Right kidney (tissue), 1 donor: ENCODE measurements around the gene GRHPR.
"Not testable (repeated sequence)": the region's sequence is repeated elsewhere in the genome, so short reads cannot be mapped to it uniquely, and the experiment has no call there.

Source experiments
- DNase-seq: peaks from one replicate; pipeline ENCODE4 v3.0.0-alpha.2; 2016

Gene GRHPR

DNA sequence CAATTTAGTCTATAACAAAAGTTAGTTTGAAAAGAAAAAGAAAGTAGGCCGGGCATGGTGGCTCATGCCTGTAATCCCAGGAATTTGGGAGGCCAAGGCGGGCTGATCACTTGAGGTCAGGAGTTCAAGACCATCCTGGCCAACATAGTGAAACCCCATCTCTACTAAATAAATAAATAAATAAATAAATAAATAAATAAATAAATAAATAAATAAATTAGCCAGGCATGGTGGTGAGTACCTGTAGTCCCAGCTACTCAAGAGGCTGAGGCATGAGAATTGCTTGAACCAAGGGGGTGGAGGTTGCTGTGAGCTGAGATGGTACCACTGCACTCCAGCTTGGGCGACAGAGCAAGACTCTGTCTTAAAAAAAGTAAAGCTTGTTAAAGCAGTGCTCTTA lies 24.5 kb upstream of the GRHPR start:
- DNase-seq: not testable (repeated sequence)

DNA sequence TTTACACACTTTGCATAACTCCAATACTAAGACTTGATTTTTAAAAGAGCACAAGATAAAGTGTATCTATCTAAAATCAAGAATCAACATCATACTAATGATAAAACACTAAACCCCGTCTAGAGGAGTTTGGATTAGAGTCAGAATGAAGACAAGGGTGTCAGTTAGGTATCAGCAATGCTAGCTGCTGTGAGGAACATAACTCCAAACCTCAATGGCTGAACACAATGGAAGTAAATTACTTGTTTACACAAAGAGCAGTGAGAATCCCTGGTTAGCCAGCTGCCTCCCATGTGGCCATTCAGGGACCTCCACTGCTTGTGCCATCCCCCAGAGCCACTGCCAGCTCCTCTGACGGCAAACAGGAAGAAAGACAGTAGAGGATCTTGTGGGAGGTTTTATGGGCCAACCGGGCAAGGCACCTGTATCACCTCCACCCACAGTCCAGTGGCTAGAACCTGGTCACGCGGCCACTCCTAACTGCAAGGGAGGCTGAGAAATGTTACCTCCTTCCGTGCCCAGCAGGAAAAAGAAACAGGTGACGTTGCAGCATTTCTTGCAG lies 24.0 kb upstream of the GRHPR start:
- DNase-seq: no peak

DNA sequence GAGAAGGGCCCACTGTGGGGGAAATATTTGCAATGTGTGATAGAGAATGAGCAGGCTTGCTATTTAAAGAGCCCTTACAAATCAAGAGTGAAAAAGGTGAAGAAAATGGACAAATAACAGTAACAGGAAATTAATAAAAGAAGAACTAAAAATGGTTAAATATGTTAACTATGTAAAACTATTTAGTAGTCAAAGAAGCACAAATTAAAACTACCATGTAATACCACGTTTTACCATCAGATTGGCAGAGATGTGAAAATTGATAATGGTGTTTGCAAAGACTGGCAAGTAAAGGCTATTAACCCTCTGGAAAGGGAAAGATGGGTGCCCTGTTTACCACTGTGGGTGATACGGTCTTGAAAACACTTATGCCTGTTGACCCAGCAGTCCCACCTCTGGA lies 23.2 kb upstream of the GRHPR start:
- no peak for DNase-seq

DNA sequence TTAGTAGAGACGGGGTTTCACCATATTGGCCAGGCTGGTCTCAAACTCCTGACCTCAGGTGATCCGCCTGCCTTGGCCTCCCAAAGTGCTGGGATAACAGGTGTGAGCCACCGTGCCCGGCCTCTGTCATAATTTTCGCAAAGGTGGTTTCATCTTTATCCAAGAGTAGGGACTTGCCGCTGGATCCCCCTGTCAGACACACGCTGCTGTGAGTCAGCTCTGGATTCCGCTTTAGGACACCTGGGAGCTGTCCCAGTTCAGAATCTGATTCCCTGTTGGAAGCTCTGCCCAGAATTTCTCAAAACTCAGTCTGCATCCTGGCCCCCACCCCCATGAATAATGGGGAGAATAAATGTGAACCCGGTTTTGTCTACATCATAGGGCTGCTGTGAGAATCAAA lies 17.9 kb upstream of the GRHPR start:
- no peak for DNase-seq

DNA sequence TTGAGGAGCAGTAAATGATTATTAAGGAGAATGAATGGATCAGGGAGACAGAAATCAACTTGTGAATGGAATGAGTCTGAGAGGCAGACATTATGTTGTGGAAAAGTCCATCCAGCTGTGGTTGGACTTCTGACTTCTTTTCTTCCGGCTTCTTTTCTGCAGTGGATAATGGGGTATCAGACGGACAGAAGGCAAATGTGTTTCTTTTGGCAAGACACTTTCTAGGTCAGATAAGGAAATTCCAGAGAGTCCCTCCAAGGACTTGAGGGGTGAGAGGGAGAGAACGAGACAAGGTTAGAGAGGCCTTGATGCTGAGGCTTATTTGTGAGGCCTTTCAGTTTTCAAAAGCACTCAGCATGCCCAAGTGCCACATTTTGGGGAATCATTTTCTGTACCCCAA lies 17.1 kb upstream of the GRHPR start:
- DNase-seq: no peak

DNA sequence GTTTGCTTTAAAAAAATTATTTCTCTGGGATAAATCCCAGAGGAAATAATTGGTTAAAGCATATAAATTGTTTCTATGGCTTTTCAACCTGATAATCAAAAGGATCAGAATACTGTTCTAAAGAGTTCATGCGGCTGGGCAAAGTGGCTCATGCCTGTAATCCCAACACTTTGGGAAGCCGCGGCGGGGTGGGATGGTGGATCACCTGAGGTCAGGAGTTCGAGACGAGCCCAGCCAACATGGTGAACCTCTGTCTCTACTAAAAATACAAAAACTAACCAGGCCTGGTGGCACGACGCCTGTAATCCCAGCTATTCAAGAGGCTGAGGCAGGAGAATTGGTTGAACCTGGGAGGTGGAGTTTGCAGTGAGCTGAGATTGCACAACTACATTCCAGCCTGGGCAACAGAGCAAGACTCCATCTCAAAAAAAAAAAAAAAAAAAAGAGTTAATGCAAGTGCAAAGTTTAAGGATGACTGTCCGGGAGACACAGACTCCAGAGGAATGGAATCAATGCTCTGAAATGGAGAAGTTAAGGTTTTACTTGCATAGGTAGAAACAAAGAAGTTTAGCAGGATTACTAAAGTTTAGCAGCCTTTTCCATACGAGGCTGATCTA lies 16.6 kb upstream of the GRHPR start:
- no peak for DNase-seq

DNA sequence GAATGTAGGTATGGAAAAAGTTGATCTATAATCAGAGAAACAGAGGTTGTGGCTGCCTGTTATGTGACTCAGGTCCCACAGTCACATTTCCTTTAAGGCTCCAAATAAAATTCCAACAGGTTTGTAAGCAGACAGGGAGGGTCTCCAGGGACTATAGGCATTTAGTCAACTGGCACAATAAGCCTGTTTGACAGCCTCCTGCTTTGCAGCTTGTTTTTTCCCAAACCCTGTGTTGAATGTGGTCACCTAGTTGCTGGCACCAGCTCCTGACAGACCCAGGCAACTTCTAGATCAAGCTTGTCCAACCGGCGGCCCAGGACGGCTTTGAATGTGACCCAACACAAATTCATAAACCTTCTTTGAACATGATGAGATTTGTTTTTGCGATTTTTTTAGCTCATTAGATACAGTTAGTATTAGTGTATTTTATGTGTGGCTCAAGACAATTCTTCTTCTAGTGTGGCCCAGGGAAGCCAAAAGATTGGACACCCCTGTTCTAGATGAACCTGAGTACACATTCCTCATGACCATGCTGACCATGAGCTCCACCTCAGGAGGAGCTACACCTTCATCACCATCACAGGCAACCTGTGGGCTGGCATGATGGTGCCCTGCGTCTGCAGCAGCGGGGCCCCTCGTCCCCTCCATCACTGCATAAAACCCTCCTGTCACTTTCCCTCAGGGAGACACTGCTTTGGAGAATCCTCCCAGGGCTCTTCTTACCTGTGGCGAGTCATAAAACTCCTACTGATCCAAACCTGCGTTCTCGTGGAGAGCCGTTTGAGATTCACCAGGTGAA lies 15.7 kb upstream of the GRHPR start:
- DNase-seq: no peak

DNA sequence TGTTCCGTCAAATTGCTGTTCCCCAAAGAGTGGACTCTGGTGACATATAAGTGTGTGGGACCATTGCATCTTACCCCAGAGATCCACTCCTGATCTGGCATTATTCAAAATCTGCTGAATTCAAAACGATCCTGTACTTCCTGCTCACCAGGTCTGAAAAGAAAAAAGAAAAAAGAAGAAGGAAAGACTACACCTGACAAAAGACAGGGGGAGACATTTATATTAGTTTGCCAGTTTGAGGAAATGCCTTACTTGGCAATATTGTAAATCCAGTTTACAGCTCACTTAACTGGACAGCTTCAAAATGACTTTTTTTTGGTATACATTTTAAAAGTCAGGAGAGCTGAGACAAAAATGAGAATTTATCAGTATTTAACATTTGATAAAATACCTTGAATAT lies 15.0 kb upstream of the GRHPR start:
- DNase-seq: no peak

DNA sequence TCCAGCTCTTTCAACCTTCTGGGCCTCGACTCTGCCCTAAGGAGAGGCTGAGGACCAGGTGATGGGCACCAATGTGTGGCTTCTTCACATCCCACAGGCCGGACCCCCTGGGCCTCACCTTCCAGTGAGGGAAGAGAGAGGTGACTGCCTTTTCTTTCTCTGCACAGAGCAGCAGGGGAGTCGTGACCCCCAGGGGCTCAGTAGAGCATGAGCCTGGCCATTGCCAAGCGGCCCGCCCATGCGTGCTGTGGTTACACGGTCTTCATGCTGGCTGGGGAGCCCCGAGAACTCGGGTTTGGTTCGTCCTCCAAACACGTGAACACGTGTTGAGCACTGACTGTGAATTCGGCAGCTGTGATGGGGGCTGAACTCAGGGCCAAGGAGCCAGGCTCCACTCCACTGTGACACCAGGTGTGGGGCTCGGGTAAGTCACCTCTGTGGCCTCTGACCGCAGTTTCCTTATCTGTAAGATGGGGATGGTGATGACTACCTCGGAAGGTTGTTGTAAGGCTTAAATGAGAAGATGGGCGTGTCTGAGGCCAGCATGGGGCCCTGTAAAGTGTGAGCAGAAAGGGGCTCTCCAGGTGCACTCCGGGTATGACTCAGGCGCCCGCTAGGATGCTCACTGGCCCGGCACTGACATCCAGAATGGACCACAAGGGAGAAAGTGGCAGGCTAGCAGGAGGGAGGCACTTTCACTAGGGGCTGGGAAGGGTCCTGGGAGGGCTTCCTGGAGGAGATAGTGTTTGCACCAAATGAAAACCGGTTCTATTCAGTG lies 13.4 kb upstream of the GRHPR start:
- DNase-seq: no peak

DNA sequence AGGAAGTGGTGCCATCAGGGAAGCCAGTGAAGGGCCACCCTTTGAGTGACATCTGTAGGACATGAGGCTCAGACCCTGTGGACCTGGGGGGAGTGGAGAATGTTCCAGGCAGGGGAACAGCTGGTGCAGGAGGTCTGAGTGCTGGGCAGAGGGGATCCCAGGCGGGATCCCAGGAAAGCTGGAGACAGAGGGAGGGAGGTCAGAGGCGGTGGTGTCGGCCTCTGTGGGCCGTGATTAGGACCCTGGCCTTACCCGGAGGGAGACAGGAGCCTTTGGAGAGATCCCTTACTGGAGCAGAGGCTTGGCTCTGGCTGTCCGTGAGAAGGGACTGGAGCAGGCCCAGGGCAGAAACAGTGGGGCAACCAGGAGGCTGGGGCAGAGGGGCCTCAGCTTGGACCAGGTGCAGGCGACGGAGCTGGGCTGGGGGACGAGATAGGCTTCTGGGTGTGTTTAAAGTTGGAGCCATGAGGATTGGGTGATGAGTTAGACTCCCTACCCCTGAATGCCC lies 12.1 kb upstream of the GRHPR start:
- no peak for DNase-seq

DNA sequence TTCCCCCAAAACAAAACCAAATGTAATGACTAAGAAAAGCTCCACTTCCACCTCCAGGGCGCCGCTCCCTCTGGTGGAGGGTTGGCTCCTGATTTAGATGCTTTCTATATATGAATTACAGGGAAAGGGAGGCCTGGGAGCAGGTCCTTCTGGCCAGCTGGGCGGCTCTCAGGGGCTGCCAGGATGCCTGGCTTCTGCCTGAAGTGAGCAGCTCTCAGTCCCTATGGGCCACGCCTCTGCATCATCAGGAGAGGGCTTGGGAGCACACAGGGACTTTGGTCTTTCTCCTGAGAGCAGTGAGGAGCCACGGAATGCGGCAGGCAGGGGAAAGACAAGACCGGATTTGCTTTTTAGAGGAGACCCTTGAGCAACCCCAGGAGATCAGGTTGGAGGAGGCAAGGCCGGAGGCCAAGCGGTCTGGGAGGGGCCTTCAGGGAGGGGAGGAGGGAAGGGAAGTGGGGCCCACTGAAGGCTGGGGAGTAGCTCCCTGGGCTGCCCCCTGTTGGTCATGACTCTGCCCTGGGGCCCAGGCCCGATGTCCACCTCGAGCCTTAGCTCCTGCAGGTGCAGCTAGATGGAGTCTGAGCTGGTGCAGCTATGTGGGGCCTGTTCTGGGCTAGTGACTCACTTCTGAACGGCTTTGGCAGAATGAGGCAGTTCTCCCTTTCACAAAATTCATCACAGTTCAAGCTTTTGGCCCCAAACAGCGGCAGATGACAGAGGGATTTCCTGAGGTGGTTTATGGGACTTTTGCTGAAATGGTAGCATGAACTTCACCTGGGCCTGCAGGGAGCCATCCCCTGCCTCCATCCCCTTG lies 11.3 kb upstream of the GRHPR start:
- DNase-seq: no peak

DNA sequence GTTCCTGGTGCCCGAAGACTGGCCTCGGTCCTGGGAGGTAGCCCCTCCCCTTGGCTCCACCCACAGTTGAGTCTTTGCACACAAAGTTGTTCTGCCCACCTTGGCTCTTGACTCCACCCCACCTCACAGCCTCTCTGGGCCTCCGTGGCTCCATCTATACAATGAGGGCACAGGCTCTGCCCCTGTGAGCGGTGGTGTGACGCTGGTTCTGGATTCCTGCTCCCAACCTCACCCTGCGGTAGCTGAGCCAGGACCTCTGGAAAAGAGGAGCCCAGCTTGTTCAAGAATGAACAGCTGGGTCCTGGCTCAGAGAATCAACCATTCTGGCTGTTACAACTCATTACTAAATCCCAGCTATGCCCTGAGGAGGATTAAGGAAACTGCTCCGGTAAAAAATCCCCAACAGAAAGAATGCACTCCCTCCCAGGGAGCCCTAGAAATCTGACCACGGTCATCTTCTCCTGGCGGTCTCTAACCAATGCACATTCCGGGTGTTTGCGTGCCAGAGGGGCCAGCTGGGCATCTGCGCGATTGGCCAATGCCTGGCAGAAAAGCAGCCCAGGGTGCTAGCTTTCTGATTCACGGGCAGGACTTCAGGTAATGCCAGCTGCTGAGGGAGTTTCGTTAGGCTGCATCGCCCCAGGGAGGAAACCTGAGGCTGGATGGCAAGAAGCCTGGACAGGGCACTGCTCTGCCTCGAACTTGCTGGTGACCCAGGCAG lies 9.9 kb upstream of the GRHPR start:
- no peak for DNase-seq

DNA sequence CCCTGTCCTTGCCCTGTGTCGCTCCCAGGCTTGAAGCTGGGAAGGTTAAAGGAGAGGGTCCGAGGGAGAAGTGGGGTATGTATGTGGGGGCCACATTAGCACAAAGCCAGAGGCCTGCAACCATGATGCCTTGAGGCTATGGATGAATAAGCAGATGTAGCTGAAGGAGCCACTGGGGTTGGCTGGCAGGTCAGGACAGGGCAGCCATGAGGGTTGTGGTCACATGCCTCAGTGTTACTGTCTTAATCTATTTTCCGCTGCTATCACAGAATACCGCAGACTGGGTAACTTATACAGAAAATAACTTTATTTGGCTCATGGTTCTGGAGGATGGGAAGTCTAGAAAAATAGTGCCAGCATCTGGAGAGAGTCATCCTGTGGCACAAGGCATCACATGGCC lies 9.2 kb upstream of the GRHPR start:
- DNase-seq: no peak

DNA sequence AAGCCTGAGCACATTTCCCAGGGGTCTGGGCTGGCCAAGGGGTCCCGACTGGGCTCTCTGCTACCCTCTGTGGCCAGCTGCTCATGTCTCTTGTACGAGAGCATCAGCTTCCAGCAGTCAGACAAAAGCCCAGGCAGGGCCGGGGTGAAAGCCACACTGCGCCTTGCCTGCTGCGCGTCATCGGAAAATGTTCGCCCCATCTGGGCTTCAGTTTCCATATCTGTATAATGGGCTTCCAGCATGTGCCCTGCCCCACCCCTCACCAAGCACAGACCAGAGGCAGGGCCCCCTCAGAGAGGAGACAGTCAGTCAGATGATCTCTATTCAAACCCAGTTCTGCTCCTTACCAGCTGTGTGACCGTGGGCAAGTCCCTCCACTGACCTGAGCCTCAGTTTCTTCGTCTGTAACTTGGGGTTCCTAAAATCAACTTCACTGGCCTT lies 8.0 kb upstream of the GRHPR start:
- DNase-seq: no peak

DNA sequence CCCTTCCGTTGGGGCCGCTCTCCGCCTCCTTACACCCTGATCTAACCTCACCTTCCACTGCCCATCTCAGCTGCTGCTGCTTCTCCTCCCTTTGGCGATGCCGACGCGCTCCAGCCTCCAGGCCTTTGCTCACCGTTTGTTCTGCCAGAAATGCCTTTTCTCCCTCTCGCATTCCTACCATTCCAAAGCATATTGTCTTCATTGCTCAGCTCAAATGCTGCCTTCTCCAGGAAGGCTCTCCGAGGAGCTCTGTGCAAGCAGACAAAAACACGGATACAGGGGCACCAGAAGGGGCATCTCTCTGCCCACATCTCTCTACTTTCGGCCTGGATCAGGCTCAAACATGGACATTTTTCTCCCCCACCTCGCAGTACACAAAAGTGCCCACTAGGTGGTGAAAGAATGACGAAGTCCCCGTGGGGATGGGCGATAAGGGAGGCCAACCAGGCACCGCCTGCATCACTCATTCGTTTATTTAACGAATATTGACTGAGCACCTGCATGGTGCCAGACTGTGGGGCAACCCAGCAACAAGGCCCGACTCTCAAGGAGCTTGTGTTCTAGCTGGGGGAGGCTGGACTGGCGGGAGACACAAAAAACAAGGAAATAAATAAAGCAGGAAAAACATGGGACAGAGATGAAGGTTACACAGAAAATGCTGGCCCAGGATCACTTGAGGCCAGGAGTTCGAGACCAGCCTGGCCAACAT lies 7.3 kb upstream of the GRHPR start:
- peak; percentile 75 for DNase-seq

DNA sequence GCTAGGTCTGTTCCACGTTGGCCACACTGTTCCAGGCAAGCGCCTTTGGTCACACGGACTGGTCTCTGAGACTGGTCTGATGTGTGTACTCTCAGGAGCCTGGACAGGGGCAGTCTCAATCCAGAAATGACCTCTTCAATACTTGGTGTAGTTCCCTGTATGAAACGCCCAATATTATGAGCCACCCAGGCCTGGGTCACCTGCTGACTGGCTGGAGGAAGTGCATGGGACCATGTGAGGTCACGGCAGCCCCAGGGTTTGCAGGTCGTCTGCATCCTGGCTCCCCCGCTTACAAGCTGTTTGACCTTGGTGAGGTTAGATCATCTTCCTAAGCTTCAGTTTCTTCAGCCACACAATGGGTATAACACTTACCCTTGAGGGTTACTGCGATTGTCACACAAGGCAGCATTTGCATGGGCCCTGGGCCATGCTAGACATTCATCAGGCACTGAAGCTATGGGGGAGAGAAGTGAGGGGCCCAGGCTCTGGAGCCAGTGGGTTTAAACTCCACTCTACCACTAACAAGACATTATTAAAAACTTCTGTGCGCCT lies 5.2 kb upstream of the GRHPR start:
- no peak for DNase-seq

DNA sequence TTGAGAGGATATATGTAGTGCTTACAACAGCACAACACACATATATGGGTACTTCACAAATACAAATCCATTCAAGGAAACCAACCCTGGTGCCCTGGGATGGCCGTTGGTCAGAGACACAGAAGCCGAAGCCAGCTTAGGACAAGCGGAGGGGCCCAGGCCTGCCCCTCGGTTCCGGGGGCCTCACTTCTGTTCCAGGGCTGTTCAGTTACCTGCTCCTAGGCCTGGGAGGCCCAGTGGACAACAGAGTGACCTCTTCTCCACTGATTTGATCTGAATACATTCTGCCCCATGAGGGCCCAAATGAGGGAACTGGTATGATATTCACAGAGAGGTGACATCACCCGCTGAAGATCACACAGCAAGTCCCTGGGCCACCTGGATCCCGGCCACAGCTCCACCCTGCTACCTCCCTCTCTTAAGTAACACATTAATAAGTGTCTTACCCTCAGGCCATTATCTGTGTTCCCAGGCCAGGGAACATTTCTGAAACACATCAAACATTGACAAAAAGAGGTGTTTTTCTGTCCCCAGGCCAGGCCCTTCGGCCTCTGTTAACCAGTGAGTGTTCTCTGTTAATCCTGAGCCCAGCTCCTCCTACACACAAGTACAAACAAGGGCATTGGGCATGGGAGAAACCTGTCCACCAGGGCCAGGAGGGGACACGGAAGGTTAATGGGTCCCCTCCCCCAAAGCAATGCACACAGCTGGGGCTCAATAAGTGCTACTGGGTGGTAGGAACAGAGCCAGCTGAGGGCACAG lies 4.5 kb upstream of the GRHPR start:
- no peak for DNase-seq

DNA sequence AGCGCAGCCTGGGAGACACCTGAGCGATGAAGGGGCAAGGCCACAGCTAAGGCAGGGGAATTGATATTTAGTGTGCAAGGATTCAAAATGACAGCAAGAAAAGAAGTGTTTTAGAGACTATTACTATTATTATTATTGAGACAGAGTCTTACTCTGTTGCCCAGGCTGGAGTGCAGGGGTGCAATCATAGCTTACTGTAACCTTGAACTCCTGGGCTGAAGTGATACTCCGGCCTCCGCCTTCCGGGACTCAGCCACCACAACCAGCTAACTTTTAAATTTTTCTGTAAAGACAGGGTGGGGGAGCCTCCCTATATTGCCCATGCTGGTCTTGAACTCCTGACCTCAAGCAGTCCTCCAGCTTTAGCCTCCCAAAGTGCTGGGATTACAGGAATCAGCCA lies 3.3 kb upstream of the GRHPR start:
- no peak for DNase-seq
